Heart left ventricle (tissue), 16 donors: ENCODE results near the gene VPS37D. TPM values are rescaled to one million over a fixed set of nuclear protein-coding genes. Genes with fewer than 3 reads are reported as not detected.
"Not testable (repeated sequence)": the region's sequence is repeated elsewhere in the genome, so short reads cannot be mapped to it uniquely, and the experiment has no call there.

ENCODE experiments used
- ATAC-seq, 4 donors: fragments of 200-7000 bp; cut with Tn5 transposase; one replicate each; pipeline ENCODE4 v1.9.1; 2020 to 2022; ENCODE audit warnings: moderate library complexity in 4 of 4, mild to moderate bottlenecking in 3 of 4, moderate number of reproducible peaks in 1 of 4
- DNase-seq, 5 donors: peaks; one replicate each; pipeline ENCODE4 v3.0.0-alpha.2; 2020
- H3K27ac ChIP-seq, 12 donors: fragments of 200-600 bp; sonication (generic) in 4 of 12; one replicate each; pipeline versions ENCODE4 v1.5.0 to v1.8.0; 2016 to 2022; ENCODE audit warnings: mild to moderate bottlenecking in 2 of 12
- H3K27me3 ChIP-seq, 9 donors: fragments of 200-600 bp; sonication (generic) in 2 of 9; one replicate each; pipeline versions ENCODE4 v1.5.1 to v1.8.0; 2016 to 2022; ENCODE audit warnings: mild to moderate bottlenecking in 3 of 9
- H3K36me3 ChIP-seq, 9 donors: fragments of 200-600 bp; sonication (generic) in 2 of 9; one replicate each; pipeline versions ENCODE4 v1.5.0 to v1.8.0; 2018 to 2022; ENCODE audit warnings: mild to moderate bottlenecking in 2 of 9
- H3K4me1 ChIP-seq, 12 donors: fragments of 200-600 bp; sonication (generic) in 4 of 12; one replicate each; pipeline versions ENCODE4 v1.5.0 to v1.8.0; 2016 to 2022; ENCODE audit warnings: mild to moderate bottlenecking in 3 of 12
- H3K4me3 ChIP-seq, 12 donors: fragments of 200-600 bp; sonication (generic) in 4 of 12; one replicate each; pipeline versions ENCODE4 v1.5.0 to v1.8.0; 2017 to 2022; ENCODE audit warnings: mild to moderate bottlenecking in 9 of 12, moderate library complexity in 4 of 12
- H3K9me3 ChIP-seq, 12 donors: fragments of 200-600 bp; sonication (generic) in 4 of 12; one replicate each; pipeline versions ENCODE4 v1.5.0 to v1.8.0; 2016 to 2022; ENCODE audit warnings: mild to moderate bottlenecking in 1 of 12
- POLR2A ChIP-seq, 2 donors: fragments of 450-650 bp; IDR thresholded peaks; one replicate each; pipeline ENCODE4 v1.6.1; 2017; ENCODE audit warnings: antibody characterized with exemption in 2 of 2, mild to moderate bottlenecking in 2 of 2, moderate library complexity in 2 of 2
- WGBS, 4 donors: extraction: QIAGEN DNeasy Blood & Tissue Kit in 2 of 4; methylation state at CpG; one replicate each; pipeline versions ENCODE4 v1.1.5 to v1.1.7; 2013 to 2018; 5-methylcytosine and 5-hydroxymethylcytosine counted together
- intact Hi-C, 10 donors: fragments of 100-400 bp; cut with DNase I; formaldehyde crosslinking; loops; one replicate each; pipeline versions ENCODE4 v1.11.1 to v1.14.2; 2022
- polyA plus RNA-seq, 2 donors: library from polyadenylated mRNA; stranded (reverse); fragments of 200-250 nt; gene quantifications; one replicate each; pipeline ENCODE4 v1.2.3, GENCODE V29; 2013
- total RNA-seq, 9 donors: library from RNA; depleted of rRNA in 2 of 9; stranded (reverse); fragments of >200 nt in 2 of 9; fragmentation: NEBNext Ultra II Directional in 3 of 9; extraction: Animal tissue kit (Norgen Biotek cat#: 25700) in 3 of 9; gene quantifications; one replicate each; pipeline versions ENCODE4 v1.1.0 to v1.2.4, GENCODE V29; 2016 to 2023
- TF ChIP-seq, protein P1 (sequence below), 12 donors: fragments of 200-600 bp; sonication (generic) in 4 of 12; IDR thresholded peaks; one replicate each; pipeline versions ENCODE4 v1.5.0 to v1.8.0; 2018 to 2022; ENCODE audit warnings: antibody characterized with exemption in 12 of 12, mild to moderate bottlenecking in 5 of 12
- donor health status: ischemic (EF 13 %, LVEDD 7.1; RV severe dilation, severe dysfunction).
- donor health status: healthy with polysubstance abuse.
- donor health status: DM: no; HTN: yes; CAD: no.
- donor health status: DM: no; HTN: no; CAD: no.
- donor health status: ischemic (EF 25% LVEDD 6.9; RV normal size, moderate dysfunction).
- donor health status: ischemic (EF 25% LVEDD 5.7; RV mildly dilated, moderate dysfunction).
- donor health status: healthy.
- donor health status: DM: yes; HTN: yes; CAD: no.
- donor health status: ischemic (EF 35%, LVEDD 5.7; RV mildly dilated, moderate dysfunction).
- donor health status: nonischemic (EF 11% LVEDD 7.7; RV severe dilation, severe dysfunction).
- donor health status: DM: yes; HTN: yes; CAD: no.
- donor health status: PGD.
- donor health status: ischemic (EF 29% LVEDD 5.4; RV normal size, mild dysfunction).
- donor health status: nonischemic (EF 23%, LVEDD 6.1; RV moderate dilation, normal function).

The VPS37D gene
- total and polyA plus RNA-seq, 11 donors, result 1.1 to 2.9 (median 2.6) TPM

DNA sequence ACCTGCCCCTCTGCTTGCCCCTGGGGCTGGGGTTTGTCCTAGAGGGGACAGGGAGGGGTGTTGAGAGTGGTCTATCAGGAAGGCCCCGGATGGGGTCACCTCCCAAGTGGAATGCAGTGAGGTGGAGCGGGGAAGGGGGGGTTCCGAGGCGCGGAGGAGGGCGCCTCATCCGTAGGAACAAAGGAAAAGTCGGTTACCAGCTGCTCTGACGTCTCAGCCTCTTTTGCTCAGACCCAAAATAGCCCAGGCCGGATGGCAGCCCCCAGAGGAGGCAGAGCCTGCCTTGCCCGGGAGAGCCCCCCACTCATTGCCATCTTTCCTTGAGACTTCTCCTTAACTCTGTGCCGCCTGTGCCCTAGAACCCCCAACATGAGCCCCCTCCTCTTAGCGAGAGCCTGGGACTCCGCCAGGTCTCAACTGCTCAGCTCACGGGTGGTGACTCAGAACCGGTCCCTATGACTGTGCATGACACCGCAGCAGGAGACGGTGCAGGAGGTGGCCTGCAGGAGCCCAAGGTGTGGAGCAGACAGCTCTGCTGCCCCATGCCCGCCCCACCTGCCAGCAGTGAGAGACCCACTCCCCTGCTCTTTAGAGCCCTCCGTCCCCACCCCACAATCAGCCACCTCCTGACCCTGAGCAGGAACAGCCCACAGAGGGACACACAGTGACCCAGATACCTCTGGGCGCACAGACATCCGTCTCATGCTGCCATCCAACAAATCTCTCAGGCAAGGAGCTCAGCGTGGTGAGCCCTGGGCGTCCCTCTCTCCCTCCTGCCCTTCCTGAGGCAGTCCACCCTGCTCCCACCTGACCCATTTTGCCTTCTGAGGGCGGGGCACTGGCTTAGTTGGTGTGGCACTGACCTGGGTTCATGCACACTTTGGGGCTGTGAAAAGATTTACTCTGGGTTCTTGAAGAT lies 38.8 kb downstream of the VPS37D start:
- no peaks in the 10 kb centered on the region for H3K27me3 ChIP-seq
- H3K9me3 ChIP-seq, result no peaks in the 10 kb centered on the region
- WGBS, 4 donors, result 75 to 79% (median 77%) methylated on average over 18 to 25 of the region's 25 CpGs
- H3K4me1 ChIP-seq, result peaks cover 0 to 6% (median 0%) of the 10 kb centered on the region in 12 donors
- TF ChIP-seq, protein P1, sequence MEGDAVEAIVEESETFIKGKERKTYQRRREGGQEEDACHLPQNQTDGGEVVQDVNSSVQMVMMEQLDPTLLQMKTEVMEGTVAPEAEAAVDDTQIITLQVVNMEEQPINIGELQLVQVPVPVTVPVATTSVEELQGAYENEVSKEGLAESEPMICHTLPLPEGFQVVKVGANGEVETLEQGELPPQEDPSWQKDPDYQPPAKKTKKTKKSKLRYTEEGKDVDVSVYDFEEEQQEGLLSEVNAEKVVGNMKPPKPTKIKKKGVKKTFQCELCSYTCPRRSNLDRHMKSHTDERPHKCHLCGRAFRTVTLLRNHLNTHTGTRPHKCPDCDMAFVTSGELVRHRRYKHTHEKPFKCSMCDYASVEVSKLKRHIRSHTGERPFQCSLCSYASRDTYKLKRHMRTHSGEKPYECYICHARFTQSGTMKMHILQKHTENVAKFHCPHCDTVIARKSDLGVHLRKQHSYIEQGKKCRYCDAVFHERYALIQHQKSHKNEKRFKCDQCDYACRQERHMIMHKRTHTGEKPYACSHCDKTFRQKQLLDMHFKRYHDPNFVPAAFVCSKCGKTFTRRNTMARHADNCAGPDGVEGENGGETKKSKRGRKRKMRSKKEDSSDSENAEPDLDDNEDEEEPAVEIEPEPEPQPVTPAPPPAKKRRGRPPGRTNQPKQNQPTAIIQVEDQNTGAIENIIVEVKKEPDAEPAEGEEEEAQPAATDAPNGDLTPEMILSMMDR (IDR thresholded peaks at IDR 0.05), result no peak
- TF ChIP-seq POLR2A (IDR thresholded peaks at IDR 0.05), result no peak
- H3K27ac ChIP-seq, result no peak overlapping the region
- no peak overlapping the region for H3K4me3 ChIP-seq
- peaks cover 0 to 3% (median 0%) of the 10 kb centered on the region in 9 donors for H3K36me3 ChIP-seq
- peak in 1 of 5 donors; percentile 57 for DNase-seq
- ATAC-seq, result no peak
- intact Hi-C loops, result no loop called here

DNA sequence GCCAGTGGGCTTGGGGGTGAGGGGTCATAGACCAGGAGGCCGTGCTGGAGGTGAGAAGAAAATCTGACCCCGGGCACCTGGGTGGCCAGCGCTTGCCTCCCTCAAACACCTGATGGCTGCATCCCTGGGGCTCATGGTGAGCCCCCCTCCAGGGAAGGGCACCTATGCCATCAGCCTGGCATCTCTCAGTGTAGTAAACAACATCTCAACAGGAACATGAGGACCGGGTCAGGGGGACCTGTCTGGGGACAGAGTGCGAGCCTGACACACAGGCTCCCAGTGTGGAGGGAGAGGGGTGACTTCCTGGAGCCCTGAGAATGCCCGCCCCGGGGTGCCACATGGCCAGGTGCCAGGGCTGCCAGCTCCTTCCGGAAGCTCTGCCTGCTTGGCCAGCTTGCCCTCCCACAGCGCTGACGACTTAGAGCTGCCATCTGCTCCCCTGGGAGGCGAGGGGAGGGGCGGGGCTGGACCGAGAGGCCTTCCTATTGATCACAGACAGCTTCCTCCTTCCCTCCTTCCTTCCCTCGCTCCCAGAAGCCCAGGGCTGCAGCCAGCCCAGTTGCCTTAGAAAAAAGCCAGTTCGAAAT lies 39.5 kb downstream of the VPS37D start:
- intact Hi-C loops, result no loop called here
- no peaks in the 10 kb centered on the region for H3K27me3 ChIP-seq
- no peak overlapping the region for H3K27ac ChIP-seq
- 70 to 80% (median 79%) methylated on average over 12 to 15 of the region's 15 CpGs for WGBS, 4 donors
- no peak overlapping the region for H3K4me3 ChIP-seq
- peaks cover 0 to 3% (median 0%) of the 10 kb centered on the region in 9 donors for H3K36me3 ChIP-seq
- peaks cover 0 to 6% (median 0%) of the 10 kb centered on the region in 12 donors for H3K4me1 ChIP-seq
- no peaks in the 10 kb centered on the region for H3K9me3 ChIP-seq
- peak in 1 of 4 donors; percentile 8 for ATAC-seq
- peak in 3 of 5 donors; percentile 50 to 73 (median 68) for DNase-seq
- TF ChIP-seq POLR2A (IDR thresholded peaks at IDR 0.05), result no peak
- TF ChIP-seq, protein P1 (IDR thresholded peaks at IDR 0.05), result no peak

DNA sequence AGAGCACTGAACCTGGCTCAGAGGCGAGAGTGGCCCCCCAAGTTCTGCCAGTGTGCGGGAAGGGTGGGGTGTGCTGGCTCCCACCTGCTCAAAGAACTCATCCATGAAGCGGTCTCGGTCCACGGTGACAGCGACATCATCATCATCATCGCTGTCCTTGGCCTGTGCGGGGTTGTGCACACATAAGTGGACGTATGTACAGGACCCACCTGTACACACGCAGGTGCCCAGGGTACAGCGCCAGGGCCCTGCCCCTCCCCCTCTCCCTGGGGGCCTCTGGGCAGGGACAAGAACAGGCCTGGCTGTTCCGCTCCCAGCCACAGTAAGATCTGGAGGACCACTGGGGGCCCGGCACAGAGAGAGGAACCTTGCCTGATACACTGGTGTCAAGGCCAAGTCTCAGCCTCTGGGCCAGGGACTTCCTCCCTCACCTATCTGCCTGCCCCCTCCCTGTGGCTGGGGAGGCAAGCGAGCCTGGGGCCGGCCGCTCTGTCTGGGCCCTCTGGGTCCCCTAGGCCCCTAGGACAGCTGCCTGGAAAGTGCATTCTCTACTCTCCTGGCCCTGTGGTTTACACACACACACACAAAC lies 41.4 kb downstream of the VPS37D start:
- whole genome bisulfite sequencing, 4 donors, result 92 to 97% (median 94%) methylated on average over 10 to 16 of the region's 16 CpGs
- Histone ChIP-seq H3K36me3 (no peaks in the 10 kb centered on the region), H3K27me3 (no peaks in the 10 kb centered on the region), H3K4me1 (peaks cover 0 to 3% (median 0%) of the 10 kb centered on the region in 12 donors), H3K4me3 (no peak overlapping the region), H3K27ac (no peak overlapping the region), H3K9me3 (no peaks in the 10 kb centered on the region)
- no peak for ATAC-seq
- TF ChIP-seq, protein P1 (IDR thresholded peaks at IDR 0.05), result no peak
- TF ChIP-seq POLR2A (IDR thresholded peaks at IDR 0.05), result no peak
- DNase-seq, result peak in 1 of 5 donors; percentile 53
- intact Hi-C loops, result no loop called here

DNA sequence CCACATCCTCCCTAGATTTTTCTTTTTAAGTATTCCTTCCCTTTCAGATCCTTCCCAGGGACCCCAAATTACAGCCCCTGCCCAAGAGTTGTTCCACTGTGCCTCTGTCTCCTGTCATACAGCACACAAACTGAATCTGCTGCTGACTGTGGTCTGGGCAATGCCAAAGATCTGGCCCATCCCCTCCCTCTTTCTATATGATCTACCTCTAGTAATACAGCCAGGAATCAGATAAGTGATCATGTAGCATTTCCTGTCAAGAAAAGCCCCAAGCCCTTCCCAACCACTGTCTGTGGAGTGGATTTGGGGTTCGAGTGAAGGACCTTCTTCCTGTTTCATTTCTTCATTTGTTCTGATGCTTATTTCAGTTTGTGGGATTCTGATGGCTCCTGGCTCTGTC lies 45.1 kb downstream of the VPS37D start:
- no peak for TF ChIP-seq POLR2A (IDR thresholded peaks at IDR 0.05)
- TF ChIP-seq, protein P1 (IDR thresholded peaks at IDR 0.05), result no peak
- no peak overlapping the region for H3K4me3 ChIP-seq
- H3K36me3 ChIP-seq, result no peaks in the 10 kb centered on the region
- H3K27me3 ChIP-seq, result peaks cover 0 to 14% (median 0%) of the 10 kb centered on the region in 9 donors
- DNase-seq (peak in 1 of 5 donors; percentile 2), ATAC-seq (no peak)
- no peak overlapping the region for H3K27ac ChIP-seq
- intact Hi-C loops, result no loop called here
- peaks cover 0 to 23% (median under 1%) of the 10 kb centered on the region in 12 donors for H3K4me1 ChIP-seq
- WGBS, 4 donors, result 70 to 88% (median 75%) methylated on average over 1 of the region's 1 CpG
- no peaks in the 10 kb centered on the region for H3K9me3 ChIP-seq

DNA sequence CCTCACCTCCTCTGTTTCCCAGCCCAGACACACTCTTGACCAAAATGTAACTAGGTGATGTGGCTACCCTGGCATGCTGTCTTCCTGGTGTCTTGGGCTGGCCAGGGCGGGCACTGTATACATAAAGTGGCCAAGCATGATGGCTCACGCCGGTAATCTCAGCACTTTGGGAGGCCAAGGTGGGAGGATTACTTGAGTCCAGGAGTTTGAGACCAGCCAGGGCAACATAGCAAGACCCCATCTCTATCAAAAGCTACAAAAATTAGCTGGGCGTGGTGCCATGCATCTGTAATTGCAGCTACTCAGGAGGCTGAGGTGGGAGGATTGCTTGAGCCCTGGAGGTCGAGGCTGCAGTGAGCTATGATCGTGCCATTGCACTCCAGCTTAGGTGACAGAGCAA lies 45.7 kb downstream of the VPS37D start:
- ATAC-seq, DNase-seq, intact Hi-C loops, H3K27ac ChIP-seq, H3K36me3 ChIP-seq, H3K4me3 ChIP-seq, H3K9me3 ChIP-seq: not testable (repeated sequence)
- WGBS, 4 donors, result 93 to 98% (median 93%) methylated on average over 6 of the region's 6 CpGs
- peaks cover 0 to 17% (median 0%) of the 10 kb centered on the region in 9 donors for H3K27me3 ChIP-seq
- H3K4me1 ChIP-seq, result peaks cover 0 to 29% (median 3%) of the 10 kb centered on the region in 12 donors
